Mammary epithelial cell (primary cell): ENCODE measurements around the gene TXNRD3.
"Not testable (repeated sequence)": the region's sequence is repeated elsewhere in the genome, so short reads cannot be mapped to it uniquely, and the experiment has no call there.

Source experiments
- EZH2 ChIP-seq: IDR thresholded peaks from 2 replicates; pipeline ENCODE4 v1.6.1; 2012; ENCODE audit warnings: low read length, inconsistent platforms, borderline replicate concordance
- TF ChIP-seq, protein P1 (sequence below), 2 donors: IDR thresholded peaks in 1 of 2; conservative IDR thresholded peaks in 1 of 2; 2 replicates each; pipeline ENCODE4 v1.5.1; 2011 to 2012; ENCODE audit warnings: inconsistent platforms in 2 of 2, low read length in 2 of 2, mild to moderate bottlenecking in 2 of 2, control low read depth in 1 of 2, low read depth in 1 of 2; ENCODE audit not compliant: insufficient read depth in 1 of 2; ENCODE audit errors: extremely low read depth in 1 of 2

GRCh38 chr3:126595479-126595878, 59.4 kb downstream of the TXNRD3 start:
- TF ChIP-seq, protein P1, sequence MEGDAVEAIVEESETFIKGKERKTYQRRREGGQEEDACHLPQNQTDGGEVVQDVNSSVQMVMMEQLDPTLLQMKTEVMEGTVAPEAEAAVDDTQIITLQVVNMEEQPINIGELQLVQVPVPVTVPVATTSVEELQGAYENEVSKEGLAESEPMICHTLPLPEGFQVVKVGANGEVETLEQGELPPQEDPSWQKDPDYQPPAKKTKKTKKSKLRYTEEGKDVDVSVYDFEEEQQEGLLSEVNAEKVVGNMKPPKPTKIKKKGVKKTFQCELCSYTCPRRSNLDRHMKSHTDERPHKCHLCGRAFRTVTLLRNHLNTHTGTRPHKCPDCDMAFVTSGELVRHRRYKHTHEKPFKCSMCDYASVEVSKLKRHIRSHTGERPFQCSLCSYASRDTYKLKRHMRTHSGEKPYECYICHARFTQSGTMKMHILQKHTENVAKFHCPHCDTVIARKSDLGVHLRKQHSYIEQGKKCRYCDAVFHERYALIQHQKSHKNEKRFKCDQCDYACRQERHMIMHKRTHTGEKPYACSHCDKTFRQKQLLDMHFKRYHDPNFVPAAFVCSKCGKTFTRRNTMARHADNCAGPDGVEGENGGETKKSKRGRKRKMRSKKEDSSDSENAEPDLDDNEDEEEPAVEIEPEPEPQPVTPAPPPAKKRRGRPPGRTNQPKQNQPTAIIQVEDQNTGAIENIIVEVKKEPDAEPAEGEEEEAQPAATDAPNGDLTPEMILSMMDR (conservative IDR thresholded peaks at IDR 0.05 in 1 of 2, IDR thresholded peaks at IDR 0.05 in 1 of 2; ENCODE audit: extremely low read depth in 1 of 2, insufficient read depth in 1 of 2, low read depth in 1 of 2, low read length in 2 of 2), result not testable (repeated sequence)
- not testable (repeated sequence) for TF ChIP-seq EZH2
